ENCODE data around the gene PGAM2. TPM values are rescaled to one million over a fixed set of nuclear protein-coding genes. Genes with fewer than 3 reads are reported as not detected.

Gene PGAM2
- total RNA-seq, 2 donors from 2014 or later: 0.92 TPM; not detected in 1

- DNase-seq (no peak), ATAC-seq (no peak)
- H3K9me3 ChIP-seq (ENCODE audit: control insufficient read depth, low read length, poor library complexity, severe bottlenecking): no peaks in the 10 kb centered on the region
- Mint-ChIP-seq H3K27me3 (no peaks in the 10 kb centered on the region), H3K27ac (no peak overlapping the region), H3K4me1 (peaks cover 13% of the 10 kb centered on the region), H3K4me3 (no peak overlapping the region), H3K36me3 (ENCODE audit: low read depth) (no peaks in the 10 kb centered on the region)
These were observed 18.4 kb upstream of the PGAM2 start for GRCh38 chr7:44083796-44084195.

GRCh38 chr7:44082541-44083207, 17.3 kb upstream of the PGAM2 start:
- H3K9me3 ChIP-seq (ENCODE audit: control insufficient read depth, low read length, poor library complexity, severe bottlenecking): no peaks in the 10 kb centered on the region
- Mint-ChIP-seq H3K4me3 (peak overlapping the region; percentile 89), H3K4me1 (peaks cover 13% of the 10 kb centered on the region), H3K27me3 (no peaks in the 10 kb centered on the region), H3K36me3 (ENCODE audit: low read depth) (peaks cover 4% of the 10 kb centered on the region), H3K27ac (peak overlapping the region; percentile 98)
- DNase-seq: peak; percentile 94 to 98 (median 96)
- ATAC-seq: peak; percentile 94

DNA sequence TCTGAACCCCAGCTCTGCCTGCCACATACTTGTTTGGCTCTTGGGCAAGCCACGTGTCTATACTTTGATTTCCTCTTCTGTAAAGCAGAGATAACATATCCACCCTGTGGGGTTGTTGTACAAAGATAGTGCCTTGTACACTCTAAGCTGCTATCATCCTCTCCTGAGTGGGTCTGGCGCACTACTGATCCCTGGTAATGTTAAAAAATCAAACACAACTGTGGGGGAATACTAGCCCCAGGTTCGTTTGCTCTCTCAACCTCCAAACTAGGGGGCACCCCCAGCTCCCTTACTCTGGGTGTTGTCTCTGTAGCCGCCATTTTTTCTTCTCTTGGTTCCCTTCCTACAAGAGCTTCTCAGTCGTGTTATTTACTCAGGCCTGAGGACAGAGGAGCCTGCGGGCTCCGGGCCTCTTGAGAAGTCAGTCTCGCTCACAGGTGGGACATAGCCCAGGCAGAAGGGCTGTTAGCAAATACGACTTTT, 15.9 kb upstream of the PGAM2 start:
- H3K9me3 ChIP-seq (ENCODE audit: control insufficient read depth, low read length, poor library complexity, severe bottlenecking): no peaks in the 10 kb centered on the region
- H3K36me3 Mint-ChIP-seq (ENCODE audit: low read depth): peaks cover 6% of the 10 kb centered on the region
- H3K27me3 Mint-ChIP-seq: no peaks in the 10 kb centered on the region
- H3K27ac Mint-ChIP-seq: peak overlapping the region; percentile 98
- peak overlapping the region; percentile 89 for H3K4me3 Mint-ChIP-seq
- ATAC-seq: no peak
- H3K4me1 Mint-ChIP-seq: peaks cover 13% of the 10 kb centered on the region
- DNase-seq: peak in 1 of 3 donors; percentile 1

GRCh38 chr7:44080686-44081265, 15.4 kb upstream of the PGAM2 start:
- H3K9me3 ChIP-seq (ENCODE audit: control insufficient read depth, low read length, poor library complexity, severe bottlenecking): no peaks in the 10 kb centered on the region
- peaks cover 6% of the 10 kb centered on the region for H3K36me3 Mint-ChIP-seq (ENCODE audit: low read depth)

DNA sequence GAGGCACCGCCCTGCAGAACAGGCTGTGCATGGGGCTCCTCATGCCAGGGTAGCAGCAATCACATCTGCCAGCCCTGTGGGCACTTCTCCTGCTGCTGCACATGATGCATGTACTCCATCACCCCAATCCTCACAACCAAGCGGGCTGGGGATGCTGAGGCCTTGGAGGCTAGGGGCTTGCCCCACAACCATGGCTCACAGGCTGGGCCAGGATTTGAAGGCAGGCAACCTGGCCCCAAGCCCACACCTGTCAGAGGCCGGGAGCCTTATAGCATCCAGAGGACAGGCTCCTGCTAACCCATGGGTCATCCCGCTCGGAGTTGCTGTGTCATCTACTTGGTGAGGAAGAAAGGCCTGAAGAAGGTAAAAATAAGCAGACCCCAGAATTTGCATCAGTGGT, 14.8 kb upstream of the PGAM2 start:
- Mint-ChIP-seq H3K4me1 (peaks cover 13% of the 10 kb centered on the region), H3K27me3 (no peaks in the 10 kb centered on the region), H3K27ac (no peak overlapping the region), H3K4me3 (no peak overlapping the region), H3K36me3 (ENCODE audit: low read depth) (peaks cover 6% of the 10 kb centered on the region)
- ATAC-seq (no peak), DNase-seq (peak in 1 of 3 donors; percentile 7)
- H3K9me3 ChIP-seq (ENCODE audit: control insufficient read depth, low read length, poor library complexity, severe bottlenecking): no peaks in the 10 kb centered on the region

More at GRCh38 chr7:44080686-44081265, 15.4 kb upstream of the PGAM2 start:
- H3K27me3 Mint-ChIP-seq: no peaks in the 10 kb centered on the region
- ATAC-seq (no peak), DNase-seq (peak in 1 of 3 donors; percentile 2)
- H3K4me3 Mint-ChIP-seq: peak overlapping the region; percentile 89
- peaks cover 13% of the 10 kb centered on the region for H3K4me1 Mint-ChIP-seq
- peak overlapping the region; percentile 98 for H3K27ac Mint-ChIP-seq

GRCh38 chr7:44079331-44080021, 14.1 kb upstream of the PGAM2 start:
- peaks cover 6% of the 10 kb centered on the region for H3K36me3 Mint-ChIP-seq (ENCODE audit: low read depth)
- no peaks in the 10 kb centered on the region for H3K9me3 ChIP-seq (ENCODE audit: control insufficient read depth, low read length, poor library complexity, severe bottlenecking)
- ATAC-seq (no peak), DNase-seq (peak in 1 of 3 donors; percentile 8)
- H3K4me3 Mint-ChIP-seq: no peak overlapping the region
- H3K27me3 Mint-ChIP-seq: no peaks in the 10 kb centered on the region
- peaks cover 13% of the 10 kb centered on the region for H3K4me1 Mint-ChIP-seq
- no peak overlapping the region for H3K27ac Mint-ChIP-seq

DNA sequence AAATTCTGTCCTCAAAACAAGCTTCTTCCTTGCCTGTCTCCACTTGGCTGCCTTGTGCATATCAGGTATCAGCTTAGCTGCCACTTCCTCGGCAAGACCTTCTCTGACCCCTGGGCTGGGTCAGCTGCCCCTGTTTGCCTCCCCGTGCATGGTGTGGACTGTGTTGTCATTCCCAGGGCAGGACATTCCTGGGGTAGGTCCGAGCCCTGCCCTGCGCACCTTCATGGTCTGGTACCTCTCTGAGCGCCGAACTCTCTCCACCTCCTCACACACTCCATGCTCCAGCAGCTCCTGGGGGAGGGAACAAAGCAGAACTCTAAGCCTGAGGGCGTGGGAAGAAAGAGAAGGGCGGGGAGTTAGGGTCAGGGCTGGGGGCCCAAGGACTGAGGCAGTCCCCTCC, 13.2 kb upstream of the PGAM2 start:
- Mint-ChIP-seq H3K36me3 (ENCODE audit: low read depth) (peaks cover 6% of the 10 kb centered on the region), H3K27me3 (no peaks in the 10 kb centered on the region), H3K27ac (no peak overlapping the region), H3K4me3 (peak overlapping the region; percentile 31), H3K4me1 (peaks cover 9% of the 10 kb centered on the region)
- DNase-seq (no peak), ATAC-seq (no peak)
- no peaks in the 10 kb centered on the region for H3K9me3 ChIP-seq (ENCODE audit: control insufficient read depth, low read length, poor library complexity, severe bottlenecking)

GRCh38 chr7:44077681-44078091, 12.3 kb upstream of the PGAM2 start:
- H3K4me3 Mint-ChIP-seq: no peak overlapping the region
- peak overlapping the region; percentile 70 for H3K27ac Mint-ChIP-seq
- no peaks in the 10 kb centered on the region for H3K27me3 Mint-ChIP-seq
- peaks cover 6% of the 10 kb centered on the region for H3K36me3 Mint-ChIP-seq (ENCODE audit: low read depth)
- DNase-seq: no peak
- peaks cover 10% of the 10 kb centered on the region for H3K4me1 Mint-ChIP-seq
- H3K9me3 ChIP-seq (ENCODE audit: control insufficient read depth, low read length, poor library complexity, severe bottlenecking): no peaks in the 10 kb centered on the region
- no peak for ATAC-seq

GRCh38 chr7:44077061-44077460, 11.7 kb upstream of the PGAM2 start:
- Mint-ChIP-seq H3K4me3 (no peak overlapping the region), H3K27ac (peak overlapping the region; percentile 70), H3K4me1 (peaks cover 16% of the 10 kb centered on the region), H3K27me3 (no peaks in the 10 kb centered on the region), H3K36me3 (ENCODE audit: low read depth) (peaks cover 6% of the 10 kb centered on the region)
- ATAC-seq: no peak
- no peak for DNase-seq
- no peaks in the 10 kb centered on the region for H3K9me3 ChIP-seq (ENCODE audit: control insufficient read depth, low read length, poor library complexity, severe bottlenecking)

DNA sequence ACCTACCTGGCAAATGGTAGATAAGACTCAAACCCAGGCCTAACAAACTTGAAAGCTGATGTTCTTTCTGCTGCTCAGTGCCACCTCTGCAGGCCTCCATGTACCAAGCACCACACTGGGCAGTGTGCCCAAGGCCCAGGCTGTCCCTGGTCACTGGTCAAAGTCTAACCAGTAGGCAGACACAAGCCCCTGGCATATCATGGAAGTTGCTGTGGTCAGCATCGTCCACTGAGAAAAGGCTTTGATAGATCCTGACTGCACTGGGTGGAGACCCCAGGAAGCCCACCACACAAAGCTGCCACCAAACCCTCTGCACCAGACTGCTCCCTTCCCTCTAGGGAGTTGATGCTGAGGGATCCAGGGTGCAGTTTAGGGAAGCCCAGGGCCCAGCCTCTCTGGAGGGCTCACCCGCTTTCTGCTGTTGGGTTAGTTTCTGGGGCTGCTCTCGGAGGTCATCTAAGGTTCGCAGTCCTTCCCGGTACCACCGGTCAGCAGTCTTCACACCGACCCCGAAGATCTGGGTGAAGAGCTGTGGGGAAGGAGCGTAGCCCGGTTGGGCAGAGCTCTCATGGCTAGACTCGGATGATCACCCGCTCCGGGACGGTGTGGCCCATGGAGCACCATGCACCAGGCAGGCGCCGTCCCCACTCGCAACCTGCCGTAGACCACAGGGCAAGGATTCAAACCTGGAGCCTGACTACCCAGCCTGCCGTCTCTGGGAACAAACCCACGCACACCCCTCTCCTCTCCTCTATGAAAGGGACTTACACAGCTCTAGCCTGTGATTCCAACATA, 10.9 kb upstream of the PGAM2 start:
- no peaks in the 10 kb centered on the region for H3K9me3 ChIP-seq (ENCODE audit: control insufficient read depth, low read length, poor library complexity, severe bottlenecking)
- no peaks in the 10 kb centered on the region for H3K27me3 Mint-ChIP-seq
- no peak overlapping the region for H3K27ac Mint-ChIP-seq
- DNase-seq (no peak), ATAC-seq (no peak)
- H3K4me1 Mint-ChIP-seq: peaks cover 14% of the 10 kb centered on the region
- H3K4me3 Mint-ChIP-seq: no peak overlapping the region
- peaks cover 6% of the 10 kb centered on the region for H3K36me3 Mint-ChIP-seq (ENCODE audit: low read depth)

DNA sequence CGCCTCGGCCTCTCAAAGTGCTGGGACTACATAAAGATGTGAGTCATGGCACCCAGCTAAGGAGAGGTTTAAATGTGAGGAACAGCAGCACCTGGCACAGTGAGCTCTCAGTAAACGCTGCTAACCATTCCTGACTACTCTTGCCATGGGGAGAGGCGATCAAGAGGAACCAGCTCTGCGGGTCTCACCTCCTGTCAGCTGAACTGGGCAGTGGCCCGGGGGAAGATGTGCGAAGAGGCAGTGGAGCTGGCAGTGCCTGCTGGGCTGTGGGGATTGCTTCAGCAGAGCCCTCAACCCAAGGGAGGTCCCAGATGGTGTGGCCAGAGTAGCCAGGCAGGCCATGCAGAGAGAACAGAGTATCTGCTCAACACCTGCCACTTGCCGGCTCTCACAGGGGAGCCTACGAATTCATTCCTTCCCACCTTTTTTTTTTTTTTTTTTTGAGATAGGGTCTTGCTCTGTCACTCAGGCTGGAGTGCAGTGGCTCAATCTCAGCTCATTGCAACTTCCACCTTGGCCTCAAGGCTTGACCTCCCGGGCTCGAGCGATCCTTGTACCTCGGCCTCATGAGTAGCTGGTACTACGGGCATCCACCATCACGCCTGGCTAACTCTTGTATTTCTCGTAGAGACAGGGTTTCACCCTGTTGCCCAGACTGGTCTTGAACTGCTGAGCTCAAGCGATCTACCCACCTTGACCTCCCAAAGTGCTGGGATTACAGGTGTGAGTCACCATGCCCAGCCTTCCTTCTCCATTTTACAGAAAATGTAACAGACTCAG, 10.1 kb upstream of the PGAM2 start:
- H3K27me3 Mint-ChIP-seq: no peaks in the 10 kb centered on the region
- DNase-seq (no peak), ATAC-seq (no peak)
- H3K36me3 Mint-ChIP-seq (ENCODE audit: low read depth): peaks cover 6% of the 10 kb centered on the region
- no peaks in the 10 kb centered on the region for H3K9me3 ChIP-seq (ENCODE audit: control insufficient read depth, low read length, poor library complexity, severe bottlenecking)
- H3K27ac Mint-ChIP-seq: peak overlapping the region; percentile 27
- H3K4me3 Mint-ChIP-seq: no peak overlapping the region
- peaks cover 9% of the 10 kb centered on the region for H3K4me1 Mint-ChIP-seq

GRCh38 chr7:44074349-44074695, 9.0 kb upstream of the PGAM2 start:
- Mint-ChIP-seq H3K27ac (peak overlapping the region; percentile 27), H3K4me1 (peaks cover 11% of the 10 kb centered on the region), H3K27me3 (no peaks in the 10 kb centered on the region), H3K36me3 (ENCODE audit: low read depth) (peaks cover 8% of the 10 kb centered on the region), H3K4me3 (no peak overlapping the region)
- H3K9me3 ChIP-seq (ENCODE audit: control insufficient read depth, low read length, poor library complexity, severe bottlenecking): no peaks in the 10 kb centered on the region
- ATAC-seq (peak; percentile 21), DNase-seq (peak in 1 of 3 donors; percentile 8)
